K562 (cell line): ENCODE measurements around the gene FRAT1. TPM values are rescaled to one million over a fixed set of nuclear protein-coding genes. Genes with fewer than 3 reads are reported as not detected.

Source experiments
- ATF1 ChIP-seq, 2 experiments: fragments of 450-650 bp in 1 of 2; IDR thresholded peaks; 2 replicates each; pipeline ENCODE4 v1.6.1; 2016; ENCODE audit warnings: missing compliant biosample characterization in 1 of 2, missing genetic modification characterization in 1 of 2
- CREB1 ChIP-seq, 2 experiments: sonication (generic) in 1 of 2; formaldehyde crosslinking in 1 of 2; IDR thresholded peaks; 2 replicates each; pipeline versions ENCODE4 v1.6.1 to v1.8.0; 2012 to 2022; ENCODE audit warnings: inconsistent platforms in 1 of 2, mild to moderate bottlenecking in 1 of 2, missing genetic modification reagents in 1 of 2, moderate library complexity in 1 of 2
- DACH1 ChIP-seq: fragments of 450-650 bp; IDR thresholded peaks from 2 replicates; pipeline ENCODE4 v1.6.1; 2018; ENCODE audit not compliant: partially characterized antibody
- HIVEP1 ChIP-seq: fragments of 250-450 bp; sonication (Bioruptor Pico); IDR thresholded peaks from 2 replicates; pipeline ENCODE4 v1.4.0; 2020; ENCODE audit warnings: mild to moderate bottlenecking
- PHF21A ChIP-seq: fragments of 450-650 bp; IDR thresholded peaks from 2 replicates; pipeline ENCODE4 v1.6.1; 2017; ENCODE audit warnings: low read depth, borderline replicate concordance
- POLR2A ChIP-seq: fragments of 450-650 bp; conservative IDR thresholded peaks from 2 replicates; pipeline ENCODE4 v1.6.1; 2016
- SMAD3 ChIP-seq: fragments of 450-650 bp; formaldehyde crosslinking; conservative IDR thresholded peaks from 2 replicates; pipeline ENCODE4 v1.4.0; 2020; ENCODE audit warnings: mild to moderate bottlenecking
- SMAD4 ChIP-seq: fragments of 250-450 bp; sonication (Bioruptor Pico); conservative IDR thresholded peaks from 2 replicates; pipeline ENCODE4 v1.8.0; 2021; ENCODE audit warnings: inconsistent platforms, mild to moderate bottlenecking, moderate library complexity
- ZNF121 ChIP-seq: sonication (generic); formaldehyde crosslinking; conservative IDR thresholded peaks from 2 replicates; pipeline ENCODE4 v1.8.0; 2022; ENCODE audit warnings: missing genetic modification reagents
- ZNF133 ChIP-seq: fragments of 250-450 bp; sonication (Bioruptor Pico); IDR thresholded peaks from 2 replicates; pipeline ENCODE4 v1.4.0; 2020; ENCODE audit warnings: mild to moderate bottlenecking
- ZNF311 ChIP-seq: fragments of 250-450 bp; sonication (Bioruptor Pico); IDR thresholded peaks from 2 replicates; pipeline ENCODE4 v1.4.0; 2020; ENCODE audit warnings: mild to moderate bottlenecking, moderate library complexity
- polyA plus RNA-seq, 8 experiments: library from polyadenylated mRNA; depleted of rRNA in 4 of 8; stranded (reverse) in 5 of 8; unstranded in 3 of 8; fragments of >200 nt; fragmentation: Nextera tagmentation in 2 of 8; fragmentation: Illumina TruSeq in 1 of 8; extraction: Ambion mirVana in 2 of 8; extraction: Trizol in 1 of 8; gene quantifications; 2 replicates each; pipeline versions ENCODE4 v1.2.1 to v1.2.3, GENCODE V29; 2011 to 2014; ENCODE audit warnings: inconsistent platforms in 1 of 8, missing spikeins in 1 of 8
- total RNA-seq, 7 experiments: library from RNA; depleted of rRNA in 6 of 7; stranded (reverse); fragments of >200 nt in 6 of 7; fragmentation: Illumina TruSeq in 2 of 7; extraction: Trizol in 2 of 7; gene quantifications; 2 replicates each; pipeline versions ENCODE4 v1.2.1 to v1.2.3, GENCODE V29; 2011 to 2021; ENCODE audit warnings: low replicate concordance in 1 of 7
- TF ChIP-seq, protein P1 (sequence below), 2 experiments: fragments of 450-650 bp; IDR thresholded peaks; 2 replicates each; pipeline ENCODE4 v1.6.1; 2018; ENCODE audit warnings: mild to moderate bottlenecking in 2 of 2, low read depth in 1 of 2; ENCODE audit not compliant: partially characterized antibody in 2 of 2
- TF ChIP-seq, protein P2 (sequence below): fragments of 250-450 bp; sonication (Bioruptor Pico); IDR thresholded peaks from 2 replicates; pipeline ENCODE4 v1.5.0; 2022; ENCODE audit warnings: mild to moderate bottlenecking
- TF ChIP-seq, protein P3 (sequence below): sonication (generic); formaldehyde crosslinking; IDR thresholded peaks from 2 replicates; pipeline ENCODE4 v1.8.0; 2022; ENCODE audit warnings: mild to moderate bottlenecking, missing genetic modification reagents
- TF ChIP-seq, protein P4 (sequence below): fragments of 450-650 bp; formaldehyde crosslinking; IDR thresholded peaks from 2 replicates; pipeline ENCODE4 v1.4.0; 2020; ENCODE audit warnings: mild to moderate bottlenecking, moderate library complexity

The FRAT1 gene
- total and polyA plus RNA-seq, 9 of the 15 experiments (the other 6 are each of a cell fraction or from before 2014, with no cell fraction given) = 0.11 to 4.6 (median 1.4) TPM

DNA sequence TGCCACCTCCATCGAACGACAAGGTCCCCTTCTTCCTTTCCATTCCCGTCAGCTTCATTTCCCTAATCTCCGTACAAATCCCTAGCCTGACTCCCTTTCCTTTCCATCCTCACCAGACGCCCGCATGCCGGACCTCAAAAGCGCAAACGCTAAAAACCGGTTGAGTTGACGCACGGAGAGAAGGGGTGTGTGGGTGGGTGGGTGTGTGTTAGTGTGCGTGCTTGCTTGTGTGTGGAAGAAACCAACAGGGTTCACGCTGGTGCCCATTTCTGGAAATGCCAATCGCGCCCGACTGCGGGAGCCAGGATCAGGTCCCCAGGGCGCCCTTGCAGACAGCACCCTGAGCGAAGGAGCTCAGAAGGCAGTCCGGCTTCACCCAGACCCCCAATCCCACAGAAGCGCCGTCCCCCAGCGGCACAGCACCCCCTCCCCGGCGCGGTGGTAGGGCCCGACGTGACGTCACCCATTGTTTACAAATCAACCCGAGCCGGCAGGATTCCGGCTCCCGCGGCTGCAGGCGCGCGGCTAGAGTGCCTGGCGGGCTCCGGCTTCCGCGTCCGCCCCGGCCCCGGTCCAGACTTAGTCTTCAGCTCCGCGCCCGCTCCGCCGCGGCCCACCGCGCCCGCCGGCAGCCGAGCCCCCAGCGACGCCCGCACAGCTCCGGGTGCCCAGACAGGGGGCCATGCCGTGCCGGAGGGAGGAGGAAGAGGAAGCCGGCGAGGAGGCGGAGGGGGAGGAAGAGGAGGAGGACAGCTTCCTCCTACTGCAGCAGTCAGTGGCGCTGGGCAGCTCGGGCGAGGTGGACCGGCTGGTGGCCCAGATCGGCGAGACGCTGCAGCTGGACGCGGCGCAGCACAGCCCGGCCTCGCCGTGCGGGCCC, at the start of gene FRAT1 (continued):
- TF ChIP-seq SMAD3 (CRISPR knock-in tag) (no peak), CREB1 (IDR thresholded peaks at IDR 0.05) (peak; percentile 71; the same call in 1 of the 2 replicates), CREB1 (CRISPR knock-in tag; IDR thresholded peaks at IDR 0.05) (peak; percentile 82), ZNF311 (CRISPR knock-in tag) (no peak), SMAD4 (CRISPR knock-in tag) (no peak), POLR2A (peak; percentile 68; the same call in 1 of the 2 replicates), ATF1 (CRISPR knock-in tag; IDR thresholded peaks at IDR 0.05) (0 out of 2 replicates have a peak, but pooled peaks have one; percentile 30), ATF1 (tag; IDR thresholded peaks at IDR 0.05) (peak; percentile 98), DACH1 (no peak), PHF21A (no peak), ZNF121 (CRISPR knock-in tag) (no peak), HIVEP1 (CRISPR knock-in tag) (no peak), ZNF133 (CRISPR knock-in tag) (no peak)
- TF ChIP-seq, protein P1, sequence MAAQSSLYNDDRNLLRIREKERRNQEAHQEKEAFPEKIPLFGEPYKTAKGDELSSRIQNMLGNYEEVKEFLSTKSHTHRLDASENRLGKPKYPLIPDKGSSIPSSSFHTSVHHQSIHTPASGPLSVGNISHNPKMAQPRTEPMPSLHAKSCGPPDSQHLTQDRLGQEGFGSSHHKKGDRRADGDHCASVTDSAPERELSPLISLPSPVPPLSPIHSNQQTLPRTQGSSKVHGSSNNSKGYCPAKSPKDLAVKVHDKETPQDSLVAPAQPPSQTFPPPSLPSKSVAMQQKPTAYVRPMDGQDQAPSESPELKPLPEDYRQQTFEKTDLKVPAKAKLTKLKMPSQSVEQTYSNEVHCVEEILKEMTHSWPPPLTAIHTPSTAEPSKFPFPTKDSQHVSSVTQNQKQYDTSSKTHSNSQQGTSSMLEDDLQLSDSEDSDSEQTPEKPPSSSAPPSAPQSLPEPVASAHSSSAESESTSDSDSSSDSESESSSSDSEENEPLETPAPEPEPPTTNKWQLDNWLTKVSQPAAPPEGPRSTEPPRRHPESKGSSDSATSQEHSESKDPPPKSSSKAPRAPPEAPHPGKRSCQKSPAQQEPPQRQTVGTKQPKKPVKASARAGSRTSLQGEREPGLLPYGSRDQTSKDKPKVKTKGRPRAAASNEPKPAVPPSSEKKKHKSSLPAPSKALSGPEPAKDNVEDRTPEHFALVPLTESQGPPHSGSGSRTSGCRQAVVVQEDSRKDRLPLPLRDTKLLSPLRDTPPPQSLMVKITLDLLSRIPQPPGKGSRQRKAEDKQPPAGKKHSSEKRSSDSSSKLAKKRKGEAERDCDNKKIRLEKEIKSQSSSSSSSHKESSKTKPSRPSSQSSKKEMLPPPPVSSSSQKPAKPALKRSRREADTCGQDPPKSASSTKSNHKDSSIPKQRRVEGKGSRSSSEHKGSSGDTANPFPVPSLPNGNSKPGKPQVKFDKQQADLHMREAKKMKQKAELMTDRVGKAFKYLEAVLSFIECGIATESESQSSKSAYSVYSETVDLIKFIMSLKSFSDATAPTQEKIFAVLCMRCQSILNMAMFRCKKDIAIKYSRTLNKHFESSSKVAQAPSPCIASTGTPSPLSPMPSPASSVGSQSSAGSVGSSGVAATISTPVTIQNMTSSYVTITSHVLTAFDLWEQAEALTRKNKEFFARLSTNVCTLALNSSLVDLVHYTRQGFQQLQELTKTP (IDR thresholded peaks at IDR 0.05; ENCODE audit: low read depth in 1 of 2, partially characterized antibody in 2 of 2) = no peak
- TF ChIP-seq, protein P2, sequence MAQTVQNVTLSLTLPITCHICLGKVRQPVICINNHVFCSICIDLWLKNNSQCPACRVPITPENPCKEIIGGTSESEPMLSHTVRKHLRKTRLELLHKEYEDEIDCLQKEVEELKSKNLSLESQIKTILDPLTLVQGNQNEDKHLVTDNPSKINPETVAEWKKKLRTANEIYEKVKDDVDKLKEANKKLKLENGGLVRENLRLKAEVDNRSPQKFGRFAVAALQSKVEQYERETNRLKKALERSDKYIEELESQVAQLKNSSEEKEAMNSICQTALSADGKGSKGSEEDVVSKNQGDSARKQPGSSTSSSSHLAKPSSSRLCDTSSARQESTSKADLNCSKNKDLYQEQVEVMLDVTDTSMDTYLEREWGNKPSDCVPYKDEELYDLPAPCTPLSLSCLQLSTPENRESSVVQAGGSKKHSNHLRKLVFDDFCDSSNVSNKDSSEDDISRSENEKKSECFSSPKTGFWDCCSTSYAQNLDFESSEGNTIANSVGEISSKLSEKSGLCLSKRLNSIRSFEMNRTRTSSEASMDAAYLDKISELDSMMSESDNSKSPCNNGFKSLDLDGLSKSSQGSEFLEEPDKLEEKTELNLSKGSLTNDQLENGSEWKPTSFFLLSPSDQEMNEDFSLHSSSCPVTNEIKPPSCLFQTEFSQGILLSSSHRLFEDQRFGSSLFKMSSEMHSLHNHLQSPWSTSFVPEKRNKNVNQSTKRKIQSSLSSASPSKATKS (CRISPR knock-in tag) = no peak
- TF ChIP-seq, protein P3, sequence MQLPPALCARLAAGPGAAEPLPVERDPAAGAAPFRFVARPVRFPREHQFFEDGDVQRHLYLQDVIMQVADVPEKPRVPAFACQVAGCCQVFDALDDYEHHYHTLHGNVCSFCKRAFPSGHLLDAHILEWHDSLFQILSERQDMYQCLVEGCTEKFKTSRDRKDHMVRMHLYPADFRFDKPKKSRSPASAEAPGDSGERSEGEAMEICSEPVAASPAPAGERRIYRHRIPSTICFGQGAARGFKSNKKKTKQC (CRISPR knock-in tag) = no peak
- TF ChIP-seq, protein P4, sequence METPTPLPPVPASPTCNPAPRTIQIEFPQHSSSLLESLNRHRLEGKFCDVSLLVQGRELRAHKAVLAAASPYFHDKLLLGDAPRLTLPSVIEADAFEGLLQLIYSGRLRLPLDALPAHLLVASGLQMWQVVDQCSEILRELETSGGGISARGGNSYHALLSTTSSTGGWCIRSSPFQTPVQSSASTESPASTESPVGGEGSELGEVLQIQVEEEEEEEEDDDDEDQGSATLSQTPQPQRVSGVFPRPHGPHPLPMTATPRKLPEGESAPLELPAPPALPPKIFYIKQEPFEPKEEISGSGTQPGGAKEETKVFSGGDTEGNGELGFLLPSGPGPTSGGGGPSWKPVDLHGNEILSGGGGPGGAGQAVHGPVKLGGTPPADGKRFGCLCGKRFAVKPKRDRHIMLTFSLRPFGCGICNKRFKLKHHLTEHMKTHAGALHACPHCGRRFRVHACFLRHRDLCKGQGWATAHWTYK (CRISPR knock-in tag) = no peak
